H1 (cell line): ENCODE results near the gene ZCRB1. TPM values are rescaled to one million over a fixed set of nuclear protein-coding genes. Genes with fewer than 3 reads are reported as not detected.

Source experiments
- EP300 ChIP-seq, 2 experiments: IDR thresholded peaks; 1 replicate in 1 of 2; 2 replicates in 1 of 2; pipeline ENCODE4 v1.6.1; 2011 to 2012; ENCODE audit warnings: low read depth in 2 of 2, low read length in 2 of 2, mild to moderate bottlenecking in 2 of 2, borderline replicate concordance in 1 of 2, inconsistent platforms in 1 of 2, moderate library complexity in 1 of 2
- NRF1 ChIP-seq: IDR thresholded peaks from 2 replicates; pipeline ENCODE4 v1.6.1; 2011; ENCODE audit warnings: mild to moderate bottlenecking, low read depth, low read length, improper control_type of control experiment
- ZNF274 ChIP-seq: IDR thresholded peaks from 2 replicates; pipeline ENCODE4 v1.7.0; 2012; ENCODE audit warnings: low read length, borderline replicate concordance; ENCODE audit errors: extremely low read depth
- polyA plus RNA-seq, 7 experiments: library from polyadenylated mRNA; depleted of rRNA in 3 of 7; stranded (reverse) in 5 of 7; unstranded in 2 of 7; fragments of >200 nt in 5 of 7; fragments of 200-250 nt in 2 of 7; gene quantifications; 1 replicate in 5 of 7; 2 replicates in 1 of 7; 4 replicates in 1 of 7; pipeline versions ENCODE4 v1.2.1 to v1.2.3, GENCODE V29; 2011 to 2013; ENCODE audit warnings: missing spikeins in 2 of 7, mixed read lengths in 2 of 7
- total RNA-seq: library from RNA; stranded (reverse); fragmentation: NEBNext Ultra II Directional; extraction: Animal tissue kit (Norgen Biotek cat#: 25700); gene quantifications from 2 replicates; pipeline ENCODE4 v1.2.1, GENCODE V29; 2021

ZCRB1 gene
- total and polyA plus RNA-seq, 2 of the 8 experiments (the other 6 are each of a cell fraction or from before 2014, with no cell fraction given), result 22.0 to 52.5 TPM

DNA sequence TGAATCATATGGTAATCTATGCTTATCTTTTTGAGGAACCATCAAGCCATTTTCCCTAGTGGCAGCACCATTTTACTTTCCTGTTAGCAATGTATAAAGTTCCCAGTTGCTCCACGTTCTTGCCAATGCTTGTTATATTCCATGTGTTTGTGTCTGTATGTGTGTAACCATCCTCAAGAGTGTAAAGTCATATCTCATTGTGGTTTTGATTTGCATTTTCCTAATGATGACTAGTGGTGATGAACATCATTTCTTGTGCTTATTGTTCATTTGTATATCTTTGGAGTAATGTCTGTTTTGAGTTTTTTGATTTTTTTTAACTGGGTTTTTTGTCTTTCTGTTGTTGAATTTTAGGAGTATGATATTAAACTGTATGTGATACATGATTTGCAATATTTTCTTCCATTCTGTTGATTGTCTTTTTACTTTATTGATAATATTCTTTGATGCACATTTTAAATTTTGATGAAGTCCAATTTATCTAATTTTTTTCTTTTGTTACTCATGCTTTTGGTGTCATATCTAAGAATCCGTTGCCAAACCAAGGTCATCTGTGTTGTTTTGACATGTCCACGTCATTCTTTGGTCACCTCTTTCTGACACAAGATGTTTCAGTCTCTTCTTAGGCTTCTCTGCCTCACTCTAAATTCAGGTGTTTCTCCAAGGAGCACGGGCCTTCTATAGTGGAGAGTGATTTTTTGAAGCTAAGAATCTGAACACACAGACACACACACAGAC is 36.2 kb upstream of the ZCRB1 start (continued):
- TF ChIP-seq NRF1, result no peak
- TF ChIP-seq ZNF274, result no peak
- no peak for TF ChIP-seq EP300 (IDR thresholded peaks at IDR 0.05; ENCODE audit: borderline replicate concordance in 1 of 2, low read depth in 2 of 2, low read length in 2 of 2)
- TF ChIP-seq, all 59 proteins: peak for 0
